ENCODE results near the gene WDR13. TPM values are rescaled to one million over a fixed set of nuclear protein-coding genes. Genes with fewer than 3 reads are reported as not detected.
"Not testable (repeated sequence)": the region's sequence is repeated elsewhere in the genome, so short reads cannot be mapped to it uniquely, and the experiment has no call there.

WDR13 gene
- total RNA-seq, 1 experiment from 2014 or later, result 71.3 TPM

DNA sequence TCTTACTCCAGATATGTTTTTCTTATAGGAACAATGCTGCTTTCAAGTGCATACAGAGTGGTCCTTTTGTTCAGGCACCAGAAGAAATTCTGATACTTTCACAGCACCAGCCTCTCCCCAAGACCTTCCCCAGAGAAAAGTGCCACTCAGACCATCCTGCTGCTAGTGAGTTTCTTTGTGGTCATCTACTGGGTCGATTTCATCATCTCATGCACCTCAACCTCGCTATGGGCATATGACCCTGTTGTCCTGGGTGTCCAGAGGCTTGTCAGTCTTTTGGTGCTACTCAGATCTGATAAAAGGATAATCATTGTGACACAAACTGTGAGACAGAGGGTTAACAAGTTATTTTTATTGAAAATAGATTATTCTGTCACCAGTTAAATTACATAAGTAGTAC is 39.5 kb downstream of the WDR13 start:
- in situ Hi-C loops (cut with HindIII; ENCODE audit: low sequenced_read_pairs), result no loop called here
- no peak for DNase-seq (ENCODE audit: low spot score)

GRCh38 chrX:48645669-48646068 is 48.4 kb downstream of the WDR13 start:
- in situ Hi-C loops (cut with HindIII; ENCODE audit: low sequenced_read_pairs), result no loop called here
- no peak for DNase-seq (ENCODE audit: low spot score)

DNA sequence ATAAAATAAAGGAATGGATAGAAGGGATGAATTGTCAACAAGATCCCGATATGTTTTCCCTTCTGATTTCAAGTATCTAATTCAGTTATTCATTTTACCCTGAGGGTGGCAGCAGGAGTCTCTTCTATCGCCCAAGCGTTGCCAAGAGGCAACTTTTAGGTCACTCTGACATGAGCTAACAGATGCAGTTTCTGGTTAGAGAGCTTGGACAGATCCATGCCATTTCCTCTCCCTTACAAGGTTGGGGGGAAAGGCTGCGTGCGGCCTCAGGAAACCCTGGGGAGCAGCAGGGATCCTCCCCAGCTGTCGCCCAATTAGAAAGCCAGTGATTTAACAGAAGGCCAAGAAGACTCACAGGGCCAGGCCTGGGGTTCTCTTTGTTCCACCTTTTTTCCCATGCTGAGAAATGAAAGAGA is 51.1 kb downstream of the WDR13 start:
- in situ Hi-C loops (cut with HindIII; ENCODE audit: low sequenced_read_pairs), result no loop called here
- DNase-seq (ENCODE audit: low spot score), result peak; percentile 93

GRCh38 chrX:48649102-48649501 is 51.8 kb downstream of the WDR13 start:
- in situ Hi-C loops (cut with HindIII; ENCODE audit: low sequenced_read_pairs), result no loop called here

DNA sequence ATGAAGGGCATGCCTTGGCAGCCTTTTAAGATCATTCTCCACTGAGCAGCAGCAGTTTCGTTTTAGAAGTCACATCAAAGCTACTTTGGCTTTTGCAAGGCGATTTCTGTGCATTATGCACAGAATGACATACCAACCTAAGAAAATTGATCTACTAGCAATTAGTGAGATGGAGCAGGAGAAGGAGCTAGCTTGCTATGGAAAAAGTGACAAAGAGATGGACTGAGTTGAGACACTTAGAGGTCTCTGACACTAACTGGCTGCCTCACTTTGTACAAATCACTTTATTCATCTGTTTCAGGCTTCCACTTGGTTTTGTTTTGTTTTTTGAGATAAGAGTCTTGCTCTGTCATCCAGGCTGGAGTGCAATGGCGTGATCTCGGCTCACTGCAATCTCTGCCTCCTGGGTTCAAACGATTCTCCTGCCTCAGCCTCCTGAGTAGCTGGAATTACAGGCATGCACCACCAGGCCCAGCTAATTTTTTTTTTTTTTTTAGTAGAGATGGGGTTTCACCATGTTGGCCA is 54.8 kb downstream of the WDR13 start:
- DNase-seq (ENCODE audit: low spot score); in situ Hi-C loops (cut with HindIII; ENCODE audit: low sequenced_read_pairs): not testable (repeated sequence)

More at GRCh38 chrX:48649102-48649501, 51.8 kb downstream of the WDR13 start:
- DNase-seq (ENCODE audit: low spot score), result no peak

GRCh38 chrX:48654746-48655145 is 57.5 kb downstream of the WDR13 start:
- in situ Hi-C loops (cut with HindIII; ENCODE audit: low sequenced_read_pairs); DNase-seq (ENCODE audit: low spot score): not testable (repeated sequence)

Other genes with a start within 250 kb of the WDR13 start
- not detected in 2 replicates for gene SSX3, start 240.8 kb upstream of the WDR13 start, total RNA-seq (2014; rRNA removed; shearing (Covaris generic))
- gene SSX4, start 214.0 kb upstream of the WDR13 start, total RNA-seq (2014; rRNA removed; shearing (Covaris generic)), result not detected in 2 replicates
- not detected in 2 replicates for gene SSX4B, start 185.5 kb upstream of the WDR13 start, total RNA-seq (2014; rRNA removed; shearing (Covaris generic))
- 55.7 and 82.7 TPM in 2 replicates for gene SLC38A5, start 127.2 kb upstream of the WDR13 start, total RNA-seq (2014; rRNA removed; shearing (Covaris generic))
- 38.7 and 64.6 TPM in 2 replicates for gene FTSJ1, start 121.3 kb upstream of the WDR13 start, total RNA-seq (2014; rRNA removed; shearing (Covaris generic))
- 3.5 and 11.8 TPM in 2 replicates for gene PORCN, start 88.5 kb upstream of the WDR13 start, total RNA-seq (2014; rRNA removed; shearing (Covaris generic))
- gene EBP, start 75.7 kb upstream of the WDR13 start, total RNA-seq (2014; rRNA removed; shearing (Covaris generic)), result 87.4 and 107 TPM in 2 replicates
- 2.0 and 6.6 TPM in 2 replicates for gene TBC1D25, start 57.8 kb upstream of the WDR13 start, total RNA-seq (2014; rRNA removed; shearing (Covaris generic))
- 297 and 376 TPM in 2 replicates for gene RBM3, start 23.0 kb upstream of the WDR13 start, total RNA-seq (2014; rRNA removed; shearing (Covaris generic))
- gene WAS, start 86.3 kb downstream of the WDR13 start, total RNA-seq (2014; rRNA removed; shearing (Covaris generic)), result not detected in 2 replicates
- gene SUV39H1, start 99.2 kb downstream of the WDR13 start, total RNA-seq (2014; rRNA removed; shearing (Covaris generic)), result 9.5 and 13.3 TPM in 2 replicates
- not detected in 2 replicates for gene GLOD5, start 164.3 kb downstream of the WDR13 start, total RNA-seq (2014; rRNA removed; shearing (Covaris generic))
- gene GATA1, start 189.1 kb downstream of the WDR13 start, total RNA-seq (2014; rRNA removed; shearing (Covaris generic)), result not detected in 2 replicates
- 67.8 and 118 TPM in 2 replicates for gene HDAC6, start 204.6 kb downstream of the WDR13 start, total RNA-seq (2014; rRNA removed; shearing (Covaris generic))
- 9.6 TPM in 1 of 2 replicates, not detected in the other for gene ERAS, start 229.0 kb downstream of the WDR13 start, total RNA-seq (2014; rRNA removed; shearing (Covaris generic))
- 3.5 TPM in 1 of 2 replicates, not detected in the other for gene PCSK1N, start 238.1 kb downstream of the WDR13 start, total RNA-seq (2014; rRNA removed; shearing (Covaris generic))